CD4-positive, alpha-beta T cell treated with Interleukin-6 for 4 hours (primary cell): ENCODE results near the gene ZNF862.

Source experiments
- DNase-seq: peaks from one replicate; pipeline ENCODE4 v3.0.0-alpha.2; 2020; ENCODE audit warnings: mixed read lengths

ZNF862 gene

DNA sequence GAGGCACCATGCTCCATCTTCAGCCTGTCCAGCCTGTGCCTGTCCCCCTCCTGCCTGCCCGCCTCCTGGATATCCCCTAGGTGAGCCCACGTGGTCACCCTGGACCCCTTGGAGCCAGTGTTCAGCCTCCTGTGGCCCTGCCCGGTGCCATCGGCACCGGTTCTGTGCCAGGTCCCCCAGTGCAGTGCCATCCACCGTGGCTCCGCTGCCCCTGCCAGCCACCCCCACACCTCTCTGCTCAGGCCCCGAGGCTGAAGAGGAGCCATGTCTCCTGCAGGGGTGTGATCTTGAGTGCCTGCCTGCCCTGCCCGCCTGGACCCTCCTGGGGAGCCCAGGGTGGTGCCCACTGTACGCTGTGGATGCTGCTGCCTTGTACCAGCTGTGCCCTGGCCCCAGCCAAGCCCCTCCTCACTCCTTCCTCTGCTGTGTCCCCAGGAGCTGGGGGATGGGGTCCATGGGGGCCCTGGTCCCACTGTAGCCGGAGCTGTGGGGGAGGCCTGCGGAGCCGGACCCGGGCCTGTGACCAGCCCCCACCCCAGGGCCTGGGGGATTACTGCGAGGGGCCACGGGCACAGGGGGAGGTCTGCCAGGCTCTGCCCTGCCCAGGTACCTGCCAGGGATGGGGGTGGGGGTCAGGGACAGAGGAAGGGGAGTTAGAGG lies 26.2 kb upstream of the ZNF862 start:
- no peak for DNase-seq

DNA sequence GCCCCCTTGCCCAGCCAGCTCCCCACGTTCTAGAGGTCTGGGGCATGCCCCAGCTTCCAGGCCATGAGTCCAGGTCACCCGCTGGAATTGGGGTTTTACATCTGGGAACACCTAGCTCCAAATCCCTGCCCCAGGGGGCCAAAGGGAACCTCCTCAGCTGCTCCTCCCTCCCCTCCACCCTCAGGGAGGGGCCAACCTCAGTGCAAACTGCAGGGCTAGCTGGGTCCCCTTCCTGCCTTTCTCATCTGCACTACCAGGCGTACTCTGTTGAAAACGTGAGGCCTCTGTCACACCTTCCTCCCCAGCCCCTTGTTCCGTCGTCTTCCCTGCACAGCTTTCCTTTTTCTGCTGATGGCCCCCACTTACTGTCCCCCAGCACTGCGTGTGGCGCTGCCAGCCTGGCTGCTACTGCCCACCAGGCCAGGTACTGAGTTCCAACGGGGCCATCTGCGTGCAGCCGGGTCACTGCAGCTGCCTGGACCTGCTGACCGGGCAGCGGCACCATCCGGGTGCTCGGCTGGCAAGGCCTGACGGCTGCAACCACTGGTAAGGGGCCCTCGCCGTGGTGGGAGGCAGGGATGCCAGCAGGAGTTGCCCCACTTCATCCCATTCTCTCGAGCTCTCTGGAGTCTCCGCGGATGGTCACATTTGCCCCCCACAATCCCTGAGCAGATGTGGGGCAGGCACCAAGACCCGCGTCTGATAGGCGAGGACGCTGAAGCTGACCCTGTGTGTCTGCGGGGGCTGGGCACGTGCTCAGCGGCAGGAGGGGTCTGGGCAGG lies 24.7 kb upstream of the ZNF862 start:
- DNase-seq: no peak

DNA sequence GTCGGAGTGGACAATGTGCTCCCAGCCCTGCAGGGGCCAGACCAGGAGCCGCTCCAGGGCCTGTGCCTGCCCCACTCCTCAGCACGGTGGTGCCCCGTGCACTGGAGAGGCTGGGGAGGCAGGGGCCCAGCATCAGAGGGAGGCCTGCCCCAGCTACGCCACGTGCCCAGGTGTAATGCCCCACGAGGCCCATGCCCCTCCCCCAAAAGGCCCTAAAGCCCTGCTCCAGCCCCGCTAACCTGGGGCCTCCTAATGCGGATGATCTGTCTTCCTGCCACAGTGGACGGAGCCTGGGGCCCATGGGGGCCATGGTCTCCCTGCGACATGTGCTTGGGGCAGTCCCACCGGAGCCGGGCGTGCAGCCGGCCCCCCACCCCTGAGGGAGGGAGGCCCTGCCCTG lies 23.7 kb upstream of the ZNF862 start:
- DNase-seq: no peak

DNA sequence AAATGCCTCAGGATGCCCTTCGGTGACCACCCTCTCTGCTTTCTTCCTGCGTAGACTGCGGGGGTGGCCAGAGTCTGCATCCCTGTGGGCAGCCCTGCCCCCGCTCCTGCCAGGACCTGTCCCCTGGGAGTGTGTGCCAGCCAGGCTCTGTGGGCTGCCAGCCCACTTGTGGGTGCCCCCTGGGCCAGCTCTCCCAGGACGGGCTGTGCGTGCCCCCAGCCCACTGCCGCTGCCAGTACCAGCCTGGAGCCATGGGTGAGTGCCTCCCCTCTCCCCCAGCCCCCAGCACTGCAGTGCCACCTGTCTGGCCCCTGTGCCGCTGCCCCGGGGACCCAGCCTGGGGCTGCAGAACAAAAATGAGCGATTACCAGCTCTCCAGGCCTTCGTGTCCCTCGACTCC lies 23.1 kb upstream of the ZNF862 start:
- DNase-seq: no peak

DNA sequence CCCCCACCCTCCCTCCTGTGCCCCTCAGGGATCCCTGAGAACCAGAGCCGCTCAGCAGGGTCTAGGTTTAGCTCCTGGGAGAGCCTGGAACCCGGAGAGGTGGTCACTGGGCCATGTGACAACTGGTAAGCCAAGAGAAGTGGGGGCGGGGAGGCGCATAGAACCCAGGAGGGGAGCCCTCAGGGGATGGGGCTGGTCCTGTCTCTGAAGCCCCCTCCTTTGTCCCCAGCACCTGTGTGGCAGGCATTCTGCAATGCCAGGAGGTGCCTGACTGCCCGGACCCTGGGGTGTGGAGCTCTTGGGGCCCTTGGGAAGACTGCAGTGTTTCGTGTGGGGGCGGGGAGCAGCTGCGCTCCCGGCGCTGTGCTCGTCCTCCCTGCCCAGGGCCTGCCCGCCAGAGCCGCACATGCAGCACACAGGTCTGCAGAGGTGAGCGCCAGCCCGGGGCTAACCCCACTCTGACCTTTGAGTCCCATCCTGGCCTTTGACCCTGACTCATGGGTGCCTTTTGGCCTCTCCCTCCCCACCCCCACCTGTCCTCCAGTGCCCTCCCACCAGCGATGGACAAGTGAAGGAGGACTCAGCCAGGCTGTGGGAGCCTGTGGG lies 22.4 kb upstream of the ZNF862 start:
- no peak for DNase-seq

DNA sequence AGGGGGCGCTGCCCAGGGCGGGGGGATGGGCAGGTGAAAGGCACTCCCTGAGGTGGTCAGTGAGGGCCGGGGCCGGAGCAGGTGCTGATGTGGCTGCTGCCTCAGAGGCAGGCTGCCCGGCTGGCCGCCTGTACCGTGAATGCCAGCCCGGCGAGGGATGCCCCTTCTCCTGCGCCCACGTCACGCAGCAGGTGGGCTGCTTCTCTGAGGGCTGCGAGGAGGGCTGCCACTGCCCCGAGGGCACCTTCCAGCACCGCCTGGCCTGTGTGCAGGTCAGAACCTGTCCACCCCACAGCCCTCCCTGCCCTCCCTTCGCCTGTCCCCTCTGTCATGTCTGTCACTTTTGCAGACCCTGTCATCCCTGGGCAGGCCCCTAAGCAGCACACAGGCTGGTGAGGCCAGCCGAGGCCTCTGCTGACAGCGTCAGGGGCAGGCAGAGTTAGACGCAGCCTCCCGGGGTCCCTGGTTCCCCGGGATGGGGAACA lies 21.9 kb upstream of the ZNF862 start:
- DNase-seq: no peak

DNA sequence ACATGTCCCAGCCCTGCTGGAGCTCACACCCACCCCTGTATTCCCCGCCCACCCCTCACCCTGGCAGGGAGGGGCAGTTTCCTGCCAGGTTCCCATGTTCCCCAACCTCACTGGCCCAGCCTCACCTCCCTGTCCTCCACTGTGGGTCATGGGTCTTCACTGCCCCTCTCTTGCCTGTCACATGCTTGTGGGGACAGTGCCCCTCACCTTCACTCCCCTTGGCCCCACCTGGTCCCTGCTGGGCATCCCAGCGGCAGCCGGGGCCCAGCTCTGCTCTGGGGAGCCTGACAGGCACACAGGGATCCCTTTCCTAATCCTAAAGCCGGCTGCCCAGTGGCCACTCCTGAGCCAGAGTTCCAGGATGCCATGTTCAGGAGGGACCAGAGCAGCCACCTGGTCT lies 21.4 kb upstream of the ZNF862 start:
- no peak for DNase-seq

DNA sequence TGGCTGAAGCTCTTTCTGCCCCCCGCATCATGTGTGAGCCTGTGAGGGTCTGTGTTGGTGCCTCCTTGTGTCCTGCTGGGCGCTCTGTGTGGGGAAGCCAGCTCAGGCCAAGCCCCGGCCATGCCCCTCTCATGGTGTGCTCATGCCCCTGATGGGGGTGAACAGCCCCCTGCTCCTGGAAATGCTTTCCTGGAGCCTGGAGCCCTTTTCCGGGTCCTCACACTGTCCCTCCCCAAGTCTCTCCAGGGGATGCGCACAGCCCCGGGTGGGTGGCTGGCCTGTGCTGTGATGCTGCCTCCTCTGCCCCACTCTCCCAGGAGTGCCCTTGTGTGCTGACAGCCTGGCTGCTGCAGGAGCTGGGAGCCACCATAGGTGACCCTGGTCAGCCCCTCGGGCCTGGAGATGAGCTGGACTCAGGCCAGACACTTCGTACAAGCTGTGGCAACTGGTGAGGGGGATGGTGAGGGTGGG lies 20.8 kb upstream of the ZNF862 start:
- DNase-seq: no peak

DNA sequence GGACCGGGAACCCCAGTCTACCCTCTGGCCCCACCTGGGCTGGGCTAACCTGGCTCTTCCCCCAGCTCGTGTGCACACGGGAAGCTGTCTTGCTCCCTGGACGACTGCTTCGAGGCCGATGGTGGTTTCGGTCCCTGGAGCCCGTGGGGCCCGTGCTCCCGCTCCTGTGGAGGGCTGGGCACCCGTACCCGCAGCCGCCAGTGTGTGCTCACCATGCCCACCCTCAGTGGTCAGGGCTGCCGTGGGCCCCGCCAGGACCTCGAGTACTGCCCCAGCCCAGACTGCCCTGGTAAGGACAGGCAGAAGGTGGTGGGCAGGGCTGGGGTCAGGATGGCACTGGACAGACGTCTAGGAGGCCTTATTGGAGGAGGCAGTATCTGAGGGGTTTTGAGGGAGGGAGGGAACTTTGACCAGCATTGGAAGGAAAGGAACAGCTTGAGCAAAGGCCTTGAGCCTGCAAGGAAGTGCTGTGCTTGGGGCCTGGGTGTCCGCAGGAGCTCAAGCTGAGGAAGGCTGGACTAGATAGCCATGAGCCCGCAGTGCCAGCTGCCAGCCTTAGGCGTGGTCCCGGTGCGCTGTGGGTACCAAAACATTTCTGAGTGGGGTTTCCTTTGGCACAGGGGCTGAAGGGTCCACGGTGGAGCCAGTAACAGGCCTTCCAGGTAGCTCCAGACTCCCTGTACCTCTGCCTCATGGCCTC lies 20.2 kb upstream of the ZNF862 start:
- no peak for DNase-seq

DNA sequence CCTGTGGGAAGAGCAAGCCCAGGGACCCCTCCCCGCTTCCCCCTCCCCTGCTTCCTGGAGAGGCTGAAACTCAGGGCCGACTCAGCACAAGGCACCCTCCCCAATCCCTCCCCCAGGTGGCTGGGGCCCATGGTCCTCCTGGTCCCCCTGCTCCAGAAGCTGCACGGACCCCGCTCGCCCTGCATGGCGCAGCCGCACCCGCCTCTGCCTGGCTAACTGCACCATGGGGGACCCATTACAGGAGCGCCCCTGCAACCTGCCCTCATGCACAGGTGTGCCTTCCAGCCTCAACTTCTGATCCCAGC lies 19.7 kb upstream of the ZNF862 start:
- no peak for DNase-seq

DNA sequence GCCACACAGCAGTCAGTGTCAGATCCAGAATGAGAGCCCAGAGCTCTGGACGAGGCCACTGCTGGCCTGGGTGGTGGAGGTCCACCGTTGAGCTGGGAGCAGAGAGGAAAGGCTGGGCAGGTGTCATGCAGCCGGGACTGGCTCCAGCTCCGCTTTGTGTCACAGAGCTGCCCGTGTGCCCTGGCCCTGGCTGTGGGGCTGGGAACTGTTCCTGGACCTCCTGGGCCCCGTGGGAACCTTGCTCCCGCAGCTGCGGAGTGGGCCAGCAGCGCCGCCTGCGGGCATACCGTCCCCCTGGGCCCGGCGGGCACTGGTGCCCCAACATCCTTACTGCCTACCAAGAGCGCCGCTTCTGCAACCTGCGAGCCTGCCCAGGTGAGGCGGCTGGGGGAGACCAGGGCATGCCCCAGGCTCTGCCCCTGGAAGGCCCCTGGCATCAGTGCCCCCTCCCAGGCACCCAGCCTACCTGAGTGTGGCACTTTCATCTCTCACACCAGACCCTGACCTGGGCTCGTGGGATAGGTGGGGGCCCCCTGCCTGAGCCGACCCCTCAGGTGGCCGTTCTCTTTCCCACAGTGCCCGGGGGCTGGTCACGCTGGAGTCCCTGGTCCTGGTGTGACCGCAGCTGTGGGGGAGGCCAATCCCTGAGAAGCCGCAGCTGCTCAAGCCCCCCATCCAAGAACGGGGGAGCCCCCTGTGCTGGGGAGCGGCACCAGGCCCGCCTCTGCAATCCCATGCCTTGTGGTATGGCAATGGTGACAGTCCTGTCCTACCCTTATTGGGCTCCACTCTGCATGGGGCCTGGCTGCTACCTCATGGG lies 18.8 kb upstream of the ZNF862 start:
- DNase-seq: no peak

DNA sequence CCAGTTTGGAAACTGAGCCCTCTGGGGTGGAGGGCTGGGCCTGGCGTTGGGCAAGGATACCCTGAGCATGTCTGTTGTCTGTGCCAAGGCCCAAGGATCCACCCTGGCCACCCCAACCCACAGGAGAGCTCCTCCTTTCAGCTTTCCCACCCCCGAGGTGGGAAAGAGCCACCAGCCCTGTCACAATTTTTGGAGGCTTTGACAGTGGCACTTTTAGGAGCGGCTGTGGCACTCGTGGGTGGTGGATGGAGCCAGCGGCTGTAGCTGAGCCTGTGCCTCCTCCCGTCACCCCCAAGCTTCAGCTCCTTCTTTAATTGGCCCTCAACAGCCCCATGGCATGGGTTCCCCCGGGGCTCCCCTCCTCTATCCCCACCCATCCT lies 18.2 kb upstream of the ZNF862 start:
- no peak for DNase-seq

DNA sequence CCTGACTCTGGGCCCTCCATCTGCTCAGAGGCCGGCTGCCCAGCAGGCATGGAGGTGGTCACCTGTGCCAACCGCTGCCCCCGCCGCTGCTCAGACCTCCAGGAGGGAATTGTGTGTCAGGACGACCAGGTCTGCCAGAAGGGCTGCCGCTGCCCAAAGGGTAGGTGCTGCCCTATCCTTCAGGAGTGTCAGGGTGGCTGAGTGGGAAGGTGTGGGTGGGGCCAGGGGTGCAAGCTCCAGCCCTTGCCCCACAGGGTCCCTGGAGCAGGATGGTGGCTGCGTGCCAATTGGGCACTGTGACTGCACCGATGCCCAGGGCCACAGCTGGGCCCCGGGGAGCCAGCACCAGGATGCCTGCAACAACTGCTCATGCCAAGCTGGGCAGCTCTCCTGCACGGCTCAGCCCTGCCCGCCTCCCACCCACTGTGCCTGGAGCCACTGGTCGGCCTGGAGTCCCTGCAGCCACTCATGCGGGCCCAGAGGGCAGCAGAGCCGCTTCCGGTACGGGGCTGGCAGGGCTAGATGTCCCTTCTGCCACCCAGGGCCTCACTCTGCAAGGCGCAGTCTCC lies 17.5 kb upstream of the ZNF862 start:
- no peak for DNase-seq

DNA sequence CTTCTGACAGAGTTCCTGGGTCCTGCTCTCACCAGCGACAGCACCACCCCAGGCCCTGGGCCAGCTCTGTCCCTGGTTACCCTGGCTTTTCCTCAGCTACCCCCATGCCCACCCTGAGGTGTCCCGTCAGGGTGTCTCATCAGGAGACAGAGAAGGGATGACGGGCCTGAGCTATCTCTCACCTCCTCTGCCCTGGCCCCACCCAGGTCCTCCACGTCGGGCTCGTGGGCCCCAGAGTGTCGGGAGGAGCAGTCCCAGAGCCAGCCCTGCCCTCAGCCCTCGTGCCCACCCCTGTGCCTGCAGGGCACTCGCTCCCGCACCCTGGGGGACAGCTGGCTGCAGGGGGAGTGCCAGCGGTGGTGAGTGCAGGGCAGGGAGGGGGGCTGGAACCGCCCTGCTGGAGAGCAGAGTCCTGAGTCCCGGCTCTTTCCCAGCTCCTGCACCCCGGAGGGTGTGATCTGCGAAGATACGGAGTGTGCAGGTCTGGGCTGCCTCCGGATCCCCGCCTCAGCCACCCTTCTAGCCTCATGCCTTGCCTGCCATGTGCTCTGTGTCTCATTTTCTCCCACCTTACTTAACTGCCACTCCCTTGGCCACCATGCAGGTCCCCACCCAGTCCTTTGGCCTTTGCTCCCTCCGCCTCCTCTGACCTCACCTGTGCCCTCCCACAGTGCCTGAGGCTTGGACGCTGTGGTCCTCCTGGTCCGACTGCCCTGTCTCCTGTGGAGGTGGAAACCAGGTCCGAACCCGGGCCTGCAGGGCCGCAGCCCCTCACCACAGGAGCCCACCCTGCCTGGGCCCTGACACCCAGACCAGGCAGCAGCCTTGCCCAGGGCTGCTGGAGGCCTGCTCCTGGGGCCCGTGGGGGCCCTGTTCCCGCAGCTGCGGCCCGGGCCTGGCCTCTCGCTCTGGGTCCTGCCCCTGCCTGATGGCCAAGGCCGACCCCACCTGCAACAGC lies 16.7 kb upstream of the ZNF862 start:
- no peak for DNase-seq

DNA sequence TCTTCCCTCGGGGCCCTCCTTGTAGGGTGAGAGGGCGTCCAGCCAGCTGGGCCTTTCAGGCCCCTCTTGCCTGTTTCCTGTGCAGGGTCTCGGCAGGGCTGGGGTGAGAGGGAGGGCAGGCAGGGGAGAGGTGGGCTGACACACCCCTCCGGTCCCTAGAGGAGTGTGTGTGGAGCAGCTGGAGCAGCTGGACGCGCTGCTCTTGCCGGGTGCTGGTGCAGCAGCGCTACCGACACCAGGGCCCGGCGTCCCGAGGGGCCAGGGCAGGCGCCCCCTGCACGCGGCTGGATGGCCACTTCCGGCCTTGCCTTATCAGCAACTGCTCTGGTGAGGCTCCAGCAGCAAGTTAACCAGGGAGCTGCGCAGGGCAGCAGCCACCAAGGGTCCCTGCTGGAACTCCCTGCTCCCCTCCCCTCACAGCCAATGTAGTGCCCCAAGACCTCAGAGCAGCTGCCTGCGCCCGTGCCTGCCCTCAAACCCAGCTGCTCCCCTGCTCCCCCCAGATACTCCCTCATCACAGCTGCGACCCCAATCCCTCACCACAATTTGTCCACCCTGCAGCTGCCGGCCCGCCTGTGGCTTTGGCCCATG lies 15.7 kb upstream of the ZNF862 start:
- no peak for DNase-seq

DNA sequence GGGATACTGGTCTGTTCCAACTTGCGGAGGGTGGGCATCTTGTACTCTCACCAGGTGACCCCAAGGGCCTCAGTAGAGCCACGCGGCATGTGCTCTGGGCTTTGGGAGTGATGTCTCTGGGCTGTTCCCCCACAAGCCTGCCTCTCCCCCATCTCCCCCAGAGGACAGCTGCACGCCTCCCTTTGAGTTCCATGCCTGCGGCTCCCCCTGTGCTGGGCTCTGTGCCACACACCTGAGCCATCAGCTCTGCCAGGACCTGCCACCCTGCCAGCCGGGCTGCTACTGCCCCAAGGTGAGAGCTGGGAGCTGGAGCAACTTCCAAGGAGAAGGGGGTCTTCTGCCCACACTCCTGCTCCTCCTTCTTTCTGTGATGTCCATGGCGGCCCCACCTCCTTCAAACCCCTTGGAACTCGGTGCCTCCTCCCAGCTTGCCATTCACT lies 15.0 kb upstream of the ZNF862 start:
- no peak for DNase-seq

DNA sequence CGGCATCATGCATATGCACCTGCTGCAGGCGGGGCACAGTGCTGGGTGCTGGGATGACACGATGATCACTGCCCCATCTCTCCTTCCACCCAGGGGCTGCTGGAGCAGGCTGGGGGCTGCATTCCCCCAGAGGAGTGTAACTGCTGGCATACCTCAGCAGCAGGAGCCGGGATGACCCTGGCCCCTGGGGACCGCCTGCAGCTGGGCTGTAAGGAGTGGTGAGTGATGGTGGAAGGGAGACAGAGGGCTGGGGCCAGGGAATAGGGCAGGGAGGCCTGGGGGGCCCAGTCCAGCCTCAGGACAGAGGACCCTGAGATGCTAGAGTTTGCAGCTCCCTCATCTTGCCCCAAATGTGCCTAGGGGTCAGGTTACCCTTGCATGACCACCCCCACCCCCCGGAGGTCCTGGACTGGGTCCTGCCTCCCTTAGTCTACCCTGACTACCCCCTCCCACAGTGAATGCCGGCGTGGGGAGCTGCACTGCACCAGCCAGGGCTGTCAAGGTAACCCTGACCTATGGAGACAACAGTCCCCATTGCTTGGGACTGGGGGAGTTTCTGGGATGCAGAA lies 14.5 kb upstream of the ZNF862 start:
- no peak for DNase-seq

DNA sequence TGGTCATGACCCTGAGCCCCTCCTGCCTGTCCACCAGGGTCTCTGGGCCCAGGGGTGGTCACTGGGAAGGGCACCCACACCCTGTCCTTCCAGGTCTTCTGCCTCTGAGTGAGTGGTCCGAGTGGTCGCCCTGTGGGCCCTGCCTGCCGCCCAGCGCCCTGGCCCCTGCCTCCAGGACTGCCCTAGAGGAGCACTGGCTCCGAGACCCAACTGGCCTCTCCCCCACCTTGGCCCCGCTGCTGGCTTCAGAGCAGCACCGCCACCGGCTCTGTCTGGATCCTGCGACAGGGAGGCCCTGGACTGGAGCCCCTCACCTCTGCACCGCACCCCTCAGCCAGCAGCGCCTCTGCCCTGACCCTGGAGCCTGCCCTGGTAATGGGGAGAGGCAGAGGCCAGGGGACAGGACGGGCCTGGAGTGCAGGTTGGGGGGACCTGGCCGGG lies 13.9 kb upstream of the ZNF862 start:
- no peak for DNase-seq

DNA sequence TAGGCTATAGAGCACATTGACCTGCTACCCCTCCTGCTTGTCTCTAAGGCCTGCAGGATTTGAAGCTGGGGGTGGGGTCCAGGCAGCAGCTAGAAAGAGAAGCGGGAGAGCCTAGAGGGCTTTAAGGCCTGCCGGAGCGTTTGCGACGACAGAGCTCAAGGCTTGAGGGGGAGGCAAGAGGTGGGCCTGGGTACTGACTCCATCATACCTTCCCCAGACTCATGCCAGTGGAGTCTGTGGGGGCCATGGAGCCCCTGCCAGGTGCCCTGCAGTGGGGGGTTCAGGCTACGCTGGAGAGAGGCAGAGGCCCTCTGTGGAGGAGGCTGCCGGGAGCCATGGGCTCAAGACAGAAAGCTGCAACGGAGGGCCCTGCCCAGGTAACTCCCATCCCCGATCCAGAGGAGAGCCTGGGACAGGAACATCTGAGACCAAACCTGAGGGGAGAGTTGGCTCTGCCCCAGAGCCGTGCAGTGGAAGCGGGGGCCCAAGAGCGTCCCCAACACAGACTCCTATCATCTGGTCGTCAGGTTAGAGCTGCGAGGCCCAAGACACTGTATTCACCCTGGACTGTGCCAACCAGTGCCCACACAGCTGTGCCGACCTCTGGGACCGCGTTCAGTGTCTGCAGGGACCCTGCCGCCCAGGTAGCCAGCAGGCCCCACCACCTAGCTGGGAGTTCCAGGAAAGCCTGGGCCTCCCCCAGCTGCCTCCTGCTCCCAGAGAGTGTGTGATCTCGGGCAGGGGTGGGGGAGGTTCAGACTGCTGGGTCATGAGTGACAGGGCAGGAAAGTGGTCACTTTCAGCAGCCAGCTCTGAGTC lies 13.2 kb upstream of the ZNF862 start:
- no peak for DNase-seq
